K562 (cell line): ENCODE results near the gene DCLK1. TPM values are rescaled to one million over a fixed set of nuclear protein-coding genes. Genes with fewer than 3 reads are reported as not detected.

Experiments used
- ATAC-seq: fragments of 200-7000 bp; cut with Tn5 transposase; 3 replicates; pipeline ENCODE4 v1.9.1; 2020; ENCODE audit warnings: moderate library complexity
- BruUV-seq: library from RNA; stranded (reverse); fragments of 400-500 nt; replicated peaks from 2 replicates; lab custom pipeline; 2021; lab: Mats Ljungman, UMichigan
- CTCF ChIA-PET: fragments of 300-600 bp; formaldehyde crosslinking; extraction: SDS; loops from one replicate; lab custom pipeline; 2021; ENCODE audit warnings: low intra/inter-chr PET ratio; lab: Yijun Ruan, JAX
- POLR2A ChIA-PET: fragments of 300-600, 350-650 bp; sonication (Branson Sonifier 250); formaldehyde crosslinking; extraction: SDS; loops from one replicate; lab custom pipeline; 2021; ENCODE audit warnings: antibody characterized with exemption, inconsistent platforms; lab: Yijun Ruan, JAX
- DNase-seq, 4 experiments: peaks; one replicate each; pipeline versions ENCODE4 v3.0.0 to v3.0.0-alpha.2; 2011 to 2018; ENCODE audit warnings: low spot score in 3 of 4, mixed read lengths in 3 of 4; ENCODE audit errors: extremely low read depth in 1 of 4
- FAIRE-seq: peaks from 2 replicates; lab custom pipeline; 2011; peaks lifted over from hg19 to GRCh38; lab: Jason Lieb, UNC
- H2AFZ ChIP-seq: 2 replicates; pipeline ENCODE4 v1.6.0; 2011; ENCODE audit warnings: low read depth, low read length, control low read depth, inconsistent platforms
- H3K27ac ChIP-seq: fragments of 200-600 bp; 3 replicates; pipeline ENCODE4 v1.8.0; 2011; ENCODE audit warnings: low read depth, mild to moderate bottlenecking, control low read depth, inconsistent platforms, low read length, moderate library complexity, mixed read lengths; ENCODE audit errors: extremely low read depth
- H3K27me3 ChIP-seq, 2 experiments: fragments of 300-600 bp in 1 of 2; 2 replicates in 1 of 2; 3 replicates in 1 of 2; pipeline versions ENCODE4 v1.6.0 to v1.8.0; 2011; ENCODE audit warnings: inconsistent platforms in 2 of 2, low read length in 2 of 2, mild to moderate bottlenecking in 1 of 2, mixed read lengths in 1 of 2, moderate library complexity in 1 of 2; ENCODE audit not compliant: control insufficient read depth in 2 of 2, insufficient read depth in 2 of 2
- H3K36me3 ChIP-seq: fragments of 300-600 bp; 3 replicates; pipeline ENCODE4 v1.8.0; 2011; ENCODE audit warnings: mild to moderate bottlenecking, low read length, inconsistent platforms; ENCODE audit not compliant: control insufficient read depth, insufficient read depth
- H3K4me1 ChIP-seq, 2 experiments: fragments of 200-600 bp in 1 of 2; replicated peaks in 1 of 2; 2 replicates in 1 of 2; 3 replicates in 1 of 2; pipeline versions ENCODE4 v1.5.1 to v1.8.0; 2011; ENCODE audit warnings: inconsistent platforms in 2 of 2, low read length in 2 of 2, mild to moderate bottlenecking in 1 of 2, mixed read lengths in 1 of 2, moderate library complexity in 1 of 2; ENCODE audit not compliant: control insufficient read depth in 2 of 2, insufficient read depth in 2 of 2
- H3K4me2 ChIP-seq: 2 replicates; pipeline ENCODE4 v1.6.1; 2011; ENCODE audit warnings: low read length, control low read depth, inconsistent platforms, mixed read lengths; ENCODE audit not compliant: insufficient read depth
- H3K4me3 ChIP-seq: fragments of 200-600 bp; sonication (generic), shearing (Covaris generic); 2 replicates; pipeline ENCODE4 v1.5.1; 2016; ENCODE audit warnings: control low read depth, inconsistent platforms
- H3K79me2 ChIP-seq: fragments of 200-600 bp; 3 replicates; pipeline ENCODE4 v1.8.0; 2011; ENCODE audit warnings: low read length, inconsistent platforms; ENCODE audit not compliant: control insufficient read depth, insufficient read depth
- H3K9ac ChIP-seq, 2 experiments: 2 replicates each; pipeline versions ENCODE4 v1.6.0 to v1.6.1; 2011; ENCODE audit warnings: low read depth in 2 of 2, low read length in 2 of 2, control low read depth in 1 of 2, inconsistent platforms in 1 of 2, mild to moderate bottlenecking in 1 of 2, mixed read lengths in 1 of 2; ENCODE audit not compliant: insufficient read depth in 1 of 2
- H3K9me1 ChIP-seq: one replicate; pipeline ENCODE4 v1.6.0; 2011; ENCODE audit warnings: inconsistent platforms, mild to moderate bottlenecking, low read length, moderate library complexity; ENCODE audit not compliant: control insufficient read depth, insufficient read depth
- H3K9me3 ChIP-seq: replicated peaks from 2 replicates; pipeline ENCODE4 v1.5.1; 2011; ENCODE audit warnings: low read depth, low read length, inconsistent platforms; ENCODE audit not compliant: control insufficient read depth, insufficient read depth
- H4K20me1 ChIP-seq: replicated peaks from 2 replicates; pipeline ENCODE4 v1.6.1; 2011; ENCODE audit warnings: low read length, inconsistent platforms, mixed read lengths; ENCODE audit not compliant: control insufficient read depth, insufficient read depth
- DNMT1 ChIP-seq: fragments of 450-650 bp; IDR thresholded peaks from 2 replicates; pipeline ENCODE4 v1.6.1; 2016; ENCODE audit warnings: antibody characterized with exemption, mild to moderate bottlenecking
- HDAC2 ChIP-seq: fragments of 450-650 bp; IDR thresholded peaks from 2 replicates; pipeline ENCODE4 v1.6.1; 2016; ENCODE audit warnings: mild to moderate bottlenecking
- HNRNPL ChIP-seq: fragments of 200-400 bp; formaldehyde crosslinking; IDR thresholded peaks from 2 replicates; pipeline ENCODE4 v1.6.1; 2017; ENCODE audit warnings: low read depth, mild to moderate bottlenecking, low read length
- MAZ ChIP-seq, 2 experiments: fragments of 450-650 bp in 1 of 2; sonication (generic) in 1 of 2; formaldehyde crosslinking; IDR thresholded peaks in 1 of 2; conservative IDR thresholded peaks in 1 of 2; 2 replicates each; pipeline versions ENCODE4 v1.4.0 to v1.5.0; 2020; ENCODE audit warnings: mild to moderate bottlenecking in 1 of 2, missing genetic modification reagents in 1 of 2
- MCM5 ChIP-seq: fragments of 450-650 bp; IDR thresholded peaks from 2 replicates; pipeline ENCODE4 v1.6.1; 2016; ENCODE audit warnings: low read depth
- RFX1 ChIP-seq: fragments of 450-650 bp; IDR thresholded peaks from 2 replicates; pipeline ENCODE4 v1.6.1; 2016; ENCODE audit warnings: mild to moderate bottlenecking, moderate library complexity
- SPI1 ChIP-seq: IDR thresholded peaks from 2 replicates; pipeline ENCODE4 v1.6.1; 2011; ENCODE audit warnings: low read depth, low read length, control low read depth, borderline replicate concordance
- TAF7 ChIP-seq: fragments of 450-650 bp; IDR thresholded peaks from 2 replicates; pipeline ENCODE4 v1.6.1; 2016; ENCODE audit warnings: missing genetic modification characterization, missing compliant biosample characterization
- ZC3H4 ChIP-seq: sonication (generic); formaldehyde crosslinking; IDR thresholded peaks from 2 replicates; pipeline ENCODE4 v1.9.0; 2021; ENCODE audit warnings: missing genetic modification reagents, borderline replicate concordance
- WGBS: fragments of 100-300 bp; shearing (Covaris generic); methylation state at CpG from one replicate; pipeline ENCODE4 v1.1.6; 2016; ENCODE audit warnings: low coverage, mixed read lengths; ENCODE audit not compliant: insufficient coverage; ENCODE audit errors: missing lambda C conversion rate; 5-methylcytosine and 5-hydroxymethylcytosine counted together
- in situ Hi-C: fragments of 300-500 bp; cut with MboI; formaldehyde crosslinking; loops from 4 replicates; pipeline ENCODE4 v1.15.0; 2018; ENCODE audit warnings: inconsistent platforms, mixed read lengths
- intact Hi-C: fragments of 100-400 bp; cut with micrococcal nuclease; formaldehyde crosslinking; loops from 2 replicates; pipeline ENCODE4 v1.14.2; 2022
- polyA plus RNA-seq, 8 experiments: library from polyadenylated mRNA; depleted of rRNA in 4 of 8; stranded (reverse) in 5 of 8; unstranded in 3 of 8; fragments of >200 nt; fragmentation: Nextera tagmentation in 2 of 8; fragmentation: Illumina TruSeq in 1 of 8; extraction: Ambion mirVana in 2 of 8; extraction: Trizol in 1 of 8; gene quantifications; 2 replicates each; pipeline versions ENCODE4 v1.2.1 to v1.2.3, GENCODE V29; 2011 to 2014; ENCODE audit warnings: inconsistent platforms in 1 of 8, missing spikeins in 1 of 8
- total RNA-seq, 7 experiments: library from RNA; depleted of rRNA in 6 of 7; stranded (reverse); fragments of >200 nt in 6 of 7; fragmentation: Illumina TruSeq in 2 of 7; extraction: Trizol in 2 of 7; gene quantifications; 2 replicates each; pipeline versions ENCODE4 v1.2.1 to v1.2.3, GENCODE V29; 2011 to 2021; ENCODE audit warnings: low replicate concordance in 1 of 7

The DCLK1 gene
- total and polyA plus RNA-seq, 9 of the 15 experiments (the other 6 are each of a cell fraction or from before 2014, with no cell fraction given) = 0.07 TPM; not detected in 8

- no peak for TF ChIP-seq HNRNPL
- no peak for TF ChIP-seq MCM5
- no peak for TF ChIP-seq DNMT1
- no peak for TF ChIP-seq ZC3H4 (CRISPR knock-in tag)
- TF ChIP-seq TAF7 (tag) = no peak
- TF ChIP-seq, all 486 proteins: peak for 0
These were observed 124.8 kb downstream of the DCLK1 start (continued) for GRCh38 chr13:36006347-36006746.

DNA sequence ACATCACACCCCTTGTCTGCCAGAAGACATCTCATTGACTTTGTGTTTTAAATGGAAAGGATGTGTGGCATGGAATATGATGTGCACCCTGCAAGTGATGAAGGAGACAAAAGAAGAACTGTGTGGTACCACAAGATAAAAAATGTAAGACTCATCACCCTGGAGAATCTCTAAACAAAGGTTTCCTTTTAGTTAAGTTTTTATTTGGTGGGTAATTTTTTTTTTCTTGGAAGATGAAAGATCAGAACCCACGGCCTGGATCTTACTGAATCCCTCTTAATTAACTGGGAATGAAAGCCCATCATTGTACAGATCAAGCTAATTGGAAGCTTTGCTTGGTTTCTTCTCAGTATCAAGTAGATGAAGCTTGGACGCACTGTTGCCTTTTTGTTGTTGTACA, 129.6 kb downstream of the DCLK1 start:
- Histone ChIP-seq H2AFZ (no peak overlapping the region), H3K9me3 (no peaks in the 10 kb centered on the region), H3K4me1 (no peaks in the 10 kb centered on the region), H3K36me3 (no peaks in the 10 kb centered on the region), H4K20me1 (no peaks in the 10 kb centered on the region), H3K4me3 (no peak overlapping the region), H3K9ac (no peak overlapping the region), H3K79me2 (no peaks in the 10 kb centered on the region), H3K27ac (no peak overlapping the region), H3K27me3 (no peaks in the 10 kb centered on the region), H3K4me2 (no peak overlapping the region), H3K9me1 (no peaks in the 10 kb centered on the region)
- POLR2A ChIA-PET = no interaction called here
- no TSS peak for BruUV-seq
- in situ Hi-C loops (no loop called here), intact Hi-C loops (no loop called here)
- no peak for DNase-seq
- CTCF ChIA-PET = no interaction called here
- no peak for TF ChIP-seq HDAC2
- WGBS = 0% methylated on average over 2 of the region's 2 CpGs
- no peak for FAIRE-seq
- ATAC-seq = no peak

- intact Hi-C loops = no loop called here
- Histone ChIP-seq H3K79me2 (no peaks in the 10 kb centered on the region), H3K27ac (no peak overlapping the region), H3K4me2 (no peak overlapping the region), H3K4me3 (no peak overlapping the region), H3K36me3 (no peaks in the 10 kb centered on the region), H4K20me1 (no peaks in the 10 kb centered on the region), H3K27me3 (no peaks in the 10 kb centered on the region), H3K4me1 (no peaks in the 10 kb centered on the region), H3K9me3 (no peaks in the 10 kb centered on the region), H3K9me1 (no peaks in the 10 kb centered on the region), H2AFZ (no peak overlapping the region), H3K9ac (no peak overlapping the region)
- FAIRE-seq = no peak
- ATAC-seq = no peak
- in situ Hi-C loops = no loop called here
- DNase-seq = no peak
- ChIA-PET CTCF (no interaction called here), POLR2A (no interaction called here)
- TF ChIP-seq SPI1 (peak; percentile 50), MAZ (CRISPR knock-in tag; conservative IDR thresholded peaks at IDR 0.05 in 1 of 2, IDR thresholded peaks at IDR 0.05 in 1 of 2) (no peak), RFX1 (no peak)
- no TSS peak for BruUV-seq
- WGBS = 0% methylated on average over 2 of the region's 2 CpGs
These were observed 131.2 kb downstream of the DCLK1 start for GRCh38 chr13:36000028-36000427.
